Adipocyte (in vitro differentiated cells): Measurements from ENCODE around the gene KRT5.

Experiments
- DNase-seq: peaks from one replicate; pipeline ENCODE4 v3.0.0-alpha.2; 2015; ENCODE audit warnings: low read depth
- H3K27me3 ChIP-seq: replicated peaks from 2 replicates; pipeline ENCODE4 v1.7.0; 2013; ENCODE audit warnings: mild to moderate bottlenecking, low read length, moderate library complexity; ENCODE audit not compliant: control insufficient read depth, insufficient read depth
- H3K36me3 ChIP-seq: 2 replicates; pipeline ENCODE4 v1.7.0; 2013; ENCODE audit warnings: low read length, mild to moderate bottlenecking, moderate library complexity; ENCODE audit not compliant: control insufficient read depth, insufficient read depth, severe bottlenecking
- H3K4me1 ChIP-seq: 2 replicates; pipeline ENCODE4 v1.7.0; 2013; ENCODE audit warnings: mild to moderate bottlenecking, low read length, moderate library complexity; ENCODE audit not compliant: control insufficient read depth, insufficient read depth
- H3K4me3 ChIP-seq: 2 replicates; pipeline ENCODE4 v1.7.0; 2013; ENCODE audit warnings: mild to moderate bottlenecking, low read length, moderate library complexity
- H3K9ac ChIP-seq: 2 replicates; pipeline ENCODE4 v1.7.0; 2013; ENCODE audit warnings: mild to moderate bottlenecking, low read length, moderate library complexity
- H3K9me3 ChIP-seq: 2 replicates; pipeline ENCODE4 v1.7.0; 2013; ENCODE audit warnings: mild to moderate bottlenecking, low read length, moderate library complexity; ENCODE audit not compliant: control insufficient read depth

Gene KRT5

GRCh38 chr12:52534482-52534881 is 14.3 kb upstream of the KRT5 start:
- Histone ChIP-seq H3K9me3 (no peaks in the 10 kb centered on the region), H3K4me1 (no peaks in the 10 kb centered on the region), H3K4me3 (no peak overlapping the region), H3K27me3 (peaks cover 34% of the 10 kb centered on the region), H3K9ac (no peak overlapping the region), H3K36me3 (no peaks in the 10 kb centered on the region)
- DNase-seq, result no peak

GRCh38 chr12:52533686-52534470 is 13.7 kb upstream of the KRT5 start:
- Histone ChIP-seq H3K4me1 (no peaks in the 10 kb centered on the region), H3K36me3 (no peaks in the 10 kb centered on the region), H3K9me3 (no peaks in the 10 kb centered on the region), H3K27me3 (peaks cover 40% of the 10 kb centered on the region), H3K4me3 (no peak overlapping the region), H3K9ac (no peak overlapping the region)
- no peak for DNase-seq

DNA sequence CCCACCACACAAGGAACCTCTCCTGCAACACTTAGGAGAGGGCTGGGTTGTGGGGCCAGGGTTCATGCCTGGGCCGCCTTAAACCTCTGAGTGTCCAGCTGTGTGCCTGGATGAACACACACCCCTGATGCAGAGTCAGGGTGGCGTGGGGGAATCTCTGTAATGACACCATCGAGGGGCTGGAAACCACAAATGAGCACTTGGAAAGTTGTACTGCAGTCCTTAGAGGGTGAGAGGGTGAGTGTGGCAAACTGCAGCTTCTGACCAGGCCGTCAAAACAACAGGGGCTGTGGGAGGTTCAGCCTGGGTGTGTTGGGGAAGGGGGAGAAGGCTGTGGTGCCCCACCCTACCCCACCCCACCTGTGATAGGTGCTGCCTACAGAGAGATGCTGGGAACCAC is 12.4 kb upstream of the KRT5 start:
- no peak overlapping the region for H3K9ac ChIP-seq
- no peak overlapping the region for H3K4me3 ChIP-seq
- H3K36me3 ChIP-seq, result no peaks in the 10 kb centered on the region
- peaks cover 48% of the 10 kb centered on the region for H3K27me3 ChIP-seq
- no peak for DNase-seq
- no peaks in the 10 kb centered on the region for H3K4me1 ChIP-seq
- H3K9me3 ChIP-seq, result no peaks in the 10 kb centered on the region

DNA sequence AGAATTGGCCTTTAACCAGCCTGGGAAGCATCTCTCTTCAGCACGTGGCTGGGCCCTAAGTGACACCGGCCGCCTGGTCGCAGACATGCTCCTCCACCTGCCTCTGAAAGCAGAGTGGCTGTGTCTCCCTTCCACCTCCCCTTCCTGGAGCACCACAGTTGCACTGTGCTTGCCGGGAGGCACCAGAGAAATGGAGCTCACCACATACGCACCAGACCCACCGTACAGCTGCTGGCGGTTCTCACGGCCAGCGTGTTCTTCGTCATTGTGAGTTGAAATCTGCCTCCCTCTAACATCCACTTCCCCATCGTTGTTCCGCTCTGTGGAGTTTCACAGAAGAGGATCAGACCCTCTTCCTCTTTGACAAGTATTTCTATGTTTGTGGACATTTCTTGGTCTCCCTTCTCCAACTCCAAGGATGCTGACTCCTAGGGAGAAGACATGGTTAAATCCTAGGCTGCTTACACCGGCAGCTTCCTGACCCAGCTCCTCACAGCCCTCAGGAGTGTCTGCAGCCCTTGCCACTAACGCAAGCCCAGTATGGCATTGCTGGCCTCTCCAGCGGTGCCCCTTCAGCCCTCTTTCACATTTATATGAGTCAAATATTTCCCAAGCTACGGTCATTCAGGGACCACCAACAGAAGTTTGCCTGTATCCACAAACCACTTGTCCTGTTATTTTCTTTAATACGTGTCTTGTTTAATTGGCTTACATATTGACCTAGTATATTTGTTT is 11.5 kb upstream of the KRT5 start:
- H3K27me3 ChIP-seq, result peaks cover 50% of the 10 kb centered on the region
- no peak overlapping the region for H3K9ac ChIP-seq
- no peak for DNase-seq
- no peaks in the 10 kb centered on the region for H3K9me3 ChIP-seq
- H3K36me3 ChIP-seq, result no peaks in the 10 kb centered on the region
- no peaks in the 10 kb centered on the region for H3K4me1 ChIP-seq
- no peak overlapping the region for H3K4me3 ChIP-seq

DNA sequence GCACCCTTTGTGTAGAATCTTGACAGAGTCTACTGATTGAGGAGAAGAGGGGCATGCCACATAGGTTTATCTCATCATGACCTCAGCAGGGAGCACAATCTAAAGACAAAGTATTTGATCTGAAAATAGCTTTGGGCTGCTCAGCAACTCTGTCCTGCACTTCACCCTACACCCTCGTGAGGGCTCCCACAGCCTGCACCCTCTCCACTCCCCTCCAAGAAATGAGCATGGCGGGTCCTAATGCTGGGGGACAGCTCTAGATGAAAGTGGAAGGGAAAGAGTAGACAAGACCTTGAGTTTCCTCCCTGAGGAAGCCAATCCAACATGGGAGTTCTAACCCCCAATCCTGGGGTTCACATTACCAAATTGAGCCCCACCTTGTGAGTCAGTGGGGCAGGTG is 10.7 kb upstream of the KRT5 start:
- Histone ChIP-seq H3K9me3 (no peaks in the 10 kb centered on the region), H3K4me3 (no peak overlapping the region), H3K9ac (no peak overlapping the region), H3K4me1 (no peaks in the 10 kb centered on the region), H3K36me3 (no peaks in the 10 kb centered on the region), H3K27me3 (peaks cover 53% of the 10 kb centered on the region)
- DNase-seq, result no peak

- Histone ChIP-seq H3K9me3 (no peaks in the 10 kb centered on the region), H3K4me3 (no peak overlapping the region), H3K27me3 (peaks cover 55% of the 10 kb centered on the region), H3K9ac (no peak overlapping the region), H3K36me3 (no peaks in the 10 kb centered on the region), H3K4me1 (no peaks in the 10 kb centered on the region)
- DNase-seq, result no peak
Measured at GRCh38 chr12:52530366-52530765, 10.2 kb upstream of the KRT5 start.

- Histone ChIP-seq H3K27me3 (peaks cover 59% of the 10 kb centered on the region), H3K9ac (no peak overlapping the region), H3K36me3 (no peaks in the 10 kb centered on the region)
Measured at GRCh38 chr12:52529846-52530245, 9.7 kb upstream of the KRT5 start.

DNA sequence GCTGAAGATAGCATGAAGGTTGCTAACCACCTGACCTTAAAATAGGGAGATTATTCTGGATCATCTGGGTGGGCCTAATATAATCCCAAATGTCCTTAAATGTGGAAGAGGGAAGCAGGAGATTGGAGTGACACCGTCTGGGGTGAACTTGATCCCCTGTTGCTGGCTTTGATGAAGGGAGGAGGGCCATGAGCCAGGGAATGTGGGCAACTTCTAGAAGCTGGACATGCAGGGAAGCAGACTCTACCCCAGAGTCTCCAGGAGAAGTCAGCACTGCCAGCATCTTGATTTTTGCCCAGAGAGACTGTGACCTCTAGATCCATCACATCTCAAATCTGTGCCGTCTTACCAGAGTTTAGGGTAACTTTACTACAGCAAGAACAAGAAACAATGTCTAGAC is 9.2 kb upstream of the KRT5 start:
- no peak overlapping the region for H3K9ac ChIP-seq
- H3K27me3 ChIP-seq, result peaks cover 59% of the 10 kb centered on the region
- no peaks in the 10 kb centered on the region for H3K9me3 ChIP-seq
- H3K4me3 ChIP-seq, result no peak overlapping the region
- H3K36me3 ChIP-seq, result no peaks in the 10 kb centered on the region
- DNase-seq, result no peak
- H3K4me1 ChIP-seq, result no peaks in the 10 kb centered on the region

More at GRCh38 chr12:52529846-52530245, 9.7 kb upstream of the KRT5 start:
- Histone ChIP-seq H3K4me3 (no peak overlapping the region), H3K9me3 (no peaks in the 10 kb centered on the region), H3K4me1 (no peaks in the 10 kb centered on the region)
- DNase-seq, result no peak

GRCh38 chr12:52528641-52529143 is 8.5 kb upstream of the KRT5 start:
- Histone ChIP-seq H3K4me1 (peaks cover 5% of the 10 kb centered on the region), H3K9ac (no peak overlapping the region)
- DNase-seq, result no peak

GRCh38 chr12:52527121-52527800 is 7.1 kb upstream of the KRT5 start:
- no peak for DNase-seq
- Histone ChIP-seq H3K9ac (no peak overlapping the region), H3K4me1 (peaks cover 11% of the 10 kb centered on the region), H3K9me3 (no peaks in the 10 kb centered on the region), H3K27me3 (peaks cover 61% of the 10 kb centered on the region), H3K4me3 (no peak overlapping the region), H3K36me3 (no peaks in the 10 kb centered on the region)

More at GRCh38 chr12:52528641-52529143, 8.5 kb upstream of the KRT5 start:
- H3K9me3 ChIP-seq, result no peaks in the 10 kb centered on the region
- H3K36me3 ChIP-seq, result no peaks in the 10 kb centered on the region
- H3K4me3 ChIP-seq, result no peak overlapping the region
- H3K27me3 ChIP-seq, result peaks cover 59% of the 10 kb centered on the region

DNA sequence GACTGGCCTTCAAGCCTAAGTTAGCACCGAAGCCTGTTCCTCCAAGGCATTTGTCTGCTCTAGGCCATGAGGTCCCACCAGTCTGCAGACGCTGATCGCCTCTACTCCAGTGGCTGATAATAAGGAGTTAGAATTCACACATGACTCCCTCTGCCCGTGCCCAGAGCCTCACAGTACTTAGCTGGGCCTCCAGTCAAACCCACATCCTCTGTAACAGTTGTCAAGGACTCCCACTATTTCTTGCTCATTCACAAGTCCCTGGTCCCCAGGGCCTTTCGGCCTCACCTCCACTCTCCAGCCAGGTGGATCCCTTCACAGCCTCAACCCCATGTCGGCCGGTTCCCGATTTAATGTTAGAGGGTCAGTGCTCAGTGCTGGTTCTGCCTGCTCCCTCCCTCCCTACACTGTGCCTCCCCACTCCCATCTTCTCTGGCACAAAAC is 6.3 kb upstream of the KRT5 start:
- DNase-seq, result no peak
- Histone ChIP-seq H3K9ac (no peak overlapping the region), H3K9me3 (no peaks in the 10 kb centered on the region), H3K36me3 (no peaks in the 10 kb centered on the region), H3K27me3 (peaks cover 57% of the 10 kb centered on the region), H3K4me3 (no peak overlapping the region), H3K4me1 (peaks cover 19% of the 10 kb centered on the region)
